NB4 (cell line): ENCODE measurements around the gene CCDC24.

Experiments used
- DNase-seq: peaks from one replicate; pipeline ENCODE4 v3.0.0; 2010; ENCODE audit warnings: low read depth
- H3K4me3 ChIP-seq: one replicate; pipeline ENCODE4 v1.5.1; 2011; ENCODE audit warnings: mild to moderate bottlenecking, low read depth, low read length, moderate library complexity
- CTCF ChIP-seq: IDR thresholded peaks from one replicate; pipeline ENCODE4 v1.5.1; 2012; ENCODE audit warnings: low read depth, low read length
- MAX ChIP-seq: IDR thresholded peaks from 2 replicates; pipeline ENCODE4 v1.6.1; 2011; ENCODE audit warnings: low read depth, low read length
- MYC ChIP-seq: IDR thresholded peaks from 2 replicates; pipeline ENCODE4 v1.6.1; 2011; ENCODE audit warnings: low read depth, low read length
- POLR2A ChIP-seq: IDR thresholded peaks from 2 replicates; pipeline ENCODE4 v1.6.1; 2011; ENCODE audit warnings: mild to moderate bottlenecking; ENCODE audit not compliant: insufficient read length; ENCODE audit errors: extremely low read depth

Gene CCDC24

DNA sequence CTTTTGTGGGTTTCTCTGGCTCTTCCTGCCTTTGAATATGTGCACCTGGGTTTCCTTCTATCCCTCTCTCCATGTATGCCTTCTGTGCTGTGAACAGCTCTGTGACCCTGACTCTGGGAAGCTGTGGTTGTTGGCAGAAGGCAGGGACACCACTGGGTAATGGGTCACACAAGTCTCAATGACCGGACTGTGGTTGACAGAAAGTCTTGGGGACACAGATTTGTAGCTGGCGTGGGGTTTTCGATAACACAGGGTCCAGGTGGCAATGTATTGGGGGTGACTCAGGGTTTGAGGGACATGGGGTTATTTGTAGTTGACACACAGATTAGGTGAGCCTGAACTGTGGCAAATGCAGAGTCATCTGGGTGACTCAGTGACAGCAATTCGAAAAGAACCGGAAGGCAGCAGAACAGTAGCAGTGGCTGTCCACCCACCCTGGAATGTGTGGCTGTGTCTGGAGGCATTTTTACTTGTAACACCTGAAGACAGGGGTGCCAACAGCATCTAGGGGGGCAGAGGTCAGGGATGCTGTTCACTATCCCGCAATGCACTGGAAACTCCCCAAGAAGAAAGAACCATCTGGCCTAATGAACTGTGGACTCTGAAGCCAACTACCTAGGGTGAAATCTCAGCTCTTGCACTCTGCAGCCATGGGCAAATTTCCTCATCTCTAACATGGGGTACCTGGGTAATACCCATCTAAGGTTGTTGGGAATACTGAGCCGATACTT is 52.8 kb downstream of the CCDC24 start:
- DNase-seq: no peak
- TF ChIP-seq MYC: no peak
- no peak for TF ChIP-seq CTCF
- TF ChIP-seq POLR2A: no peak
- TF ChIP-seq MAX: no peak
- no peak overlapping the region for H3K4me3 ChIP-seq

DNA sequence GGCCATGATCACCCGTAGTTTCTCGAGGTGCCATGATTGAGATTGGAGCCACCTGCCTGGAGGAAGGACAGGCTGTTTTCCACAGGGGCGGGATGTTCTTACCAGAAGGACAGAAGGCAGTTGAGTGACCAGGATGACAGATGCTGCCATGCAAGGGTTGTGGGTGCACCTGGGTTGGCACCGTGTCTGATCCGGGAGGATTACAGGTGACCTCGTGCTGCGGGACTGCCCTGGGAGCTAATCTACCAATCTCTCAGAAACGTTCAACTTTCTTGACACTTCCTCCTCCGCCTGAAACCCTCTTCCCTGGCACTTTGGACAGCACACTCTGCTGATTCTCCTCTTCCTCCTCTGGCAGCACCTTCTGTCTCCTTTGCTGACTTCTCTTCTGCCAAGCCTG is 53.7 kb downstream of the CCDC24 start:
- TF ChIP-seq POLR2A: no peak
- TF ChIP-seq CTCF: no peak
- no peak for TF ChIP-seq MYC
- no peak for TF ChIP-seq MAX
- H3K4me3 ChIP-seq: no peak overlapping the region
- no peak for DNase-seq
